A549 treated with GW870086 at 1 μM for 4 hours (cell line): ENCODE results near the gene OR7C2. TPM values are rescaled to one million over a fixed set of nuclear protein-coding genes. Genes with fewer than 3 reads are reported as not detected.

Experiments
- total RNA-seq: library from RNA; stranded (reverse); fragments of 200-300 nt; extraction: Qiagen RNA extraction; gene quantifications from 5 replicates; pipeline ENCODE4 v1.2.3, GENCODE V29; 2022; ENCODE audit warnings: low read depth

Gene OR7C2
- total RNA-seq = not detected in 5 replicates

GRCh38 chr19:14941189-14941588 lies at the start of gene OR7C2:
Gene OR7C2 (plus strand): TSS chr19:14941489. CDS start chr19:14941489, 0 bp downstream.

GRCh38 chr19:14979476-14980255 lies 38.4 kb downstream of the OR7C2 start, which contains the start of gene SLC1A6:
Gene SLC1A6 (minus strand): TSS chr19:14979864. CDS start chr19:14972910, 6,954 bp downstream.

Other genes starting within 250 kb of the OR7C2 start
- 0.70 to 1.4 TPM (median 1.1 TPM) in 5 replicates for gene ADGRE2, start 162.9 kb upstream of the OR7C2 start, total RNA-seq
- gene OR7A5, start 106.3 kb upstream of the OR7C2 start, total RNA-seq = not detected in 5 replicates
- gene OR7C1, start 106.3 kb upstream of the OR7C2 start, total RNA-seq = not detected in 5 replicates
- gene OR7A10, start 92.6 kb upstream of the OR7C2 start, total RNA-seq = not detected in 5 replicates
- gene OR7A17, start 55.4 kb upstream of the OR7C2 start, total RNA-seq = not detected in 5 replicates
- not detected in 5 replicates for gene SLC1A6, start 38.4 kb downstream of the OR7C2 start, total RNA-seq
- gene CASP14, start 108.0 kb downstream of the OR7C2 start, total RNA-seq = not detected in 5 replicates
- not detected in 5 replicates for gene OR1I1, start 140.7 kb downstream of the OR7C2 start, total RNA-seq
- 14.6 to 18.5 TPM (median 17.3 TPM) in 5 replicates for gene SYDE1, start 165.9 kb downstream of the OR7C2 start, total RNA-seq